Activated CD8-positive, alpha-beta memory T cell treated with anti-CD3 and anti-CD28 coated beads for 48 hours (primary cell): ENCODE data around the gene GATD1.
A peak's percentile ranks its signal among the peaks of the same experiment; 100 is the strongest.

Source experiments
- DNase-seq, 3 experiments: peaks; one replicate each; pipeline ENCODE4 v3.0.0-alpha.2; 2020; ENCODE audit warnings: low read depth in 2 of 3, low spot score in 2 of 3

The GATD1 gene

GRCh38 chr11:796565-797295 lies 19.4 kb upstream of the GATD1 start:
- no peak for DNase-seq

GRCh38 chr11:795634-796564 lies 18.6 kb upstream of the GATD1 start:
- peak in 2 of 3 experiments; percentile 61 to 73 for DNase-seq

- DNase-seq, result no peak
Measured at GRCh38 chr11:794766-795633, 17.7 kb upstream of the GATD1 start.

- DNase-seq, result no peak
Measured at GRCh38 chr11:794013-794765, 16.9 kb upstream of the GATD1 start.

GRCh38 chr11:793556-793955 lies 16.3 kb upstream of the GATD1 start:
- DNase-seq, result no peak

GRCh38 chr11:792873-793272 lies 15.6 kb upstream of the GATD1 start:
- no peak for DNase-seq

GRCh38 chr11:792535-792821 lies 15.2 kb upstream of the GATD1 start:
- DNase-seq, result no peak

- DNase-seq, result no peak
Measured at GRCh38 chr11:791658-792534, 14.6 kb upstream of the GATD1 start.

- DNase-seq, result no peak
Measured at GRCh38 chr11:790721-791564, 13.7 kb upstream of the GATD1 start.

GRCh38 chr11:789943-790342 lies 12.7 kb upstream of the GATD1 start, which contains the start of gene CEND1:
Gene CEND1 (minus strand): TSS chr11:790090. CDS start chr11:788576, 1,514 bp downstream.
- no peak for DNase-seq

- DNase-seq, result no peak
Measured at GRCh38 chr11:788953-789940, 12.0 kb upstream of the GATD1 start.

GRCh38 chr11:788009-788640 lies 10.8 kb upstream of the GATD1 start:
- DNase-seq, result no peak

GRCh38 chr11:787084-787675 lies 9.9 kb upstream of the GATD1 start:
- DNase-seq, result no peak

GRCh38 chr11:786235-787083 lies 9.2 kb upstream of the GATD1 start:
- DNase-seq, result no peak

GRCh38 chr11:783581-784015 lies 6.3 kb upstream of the GATD1 start:
- DNase-seq, result no peak
